Vagina (tissue), 2 donors: Measurements from ENCODE around the gene BEGAIN. TPM values are rescaled to one million over a fixed set of nuclear protein-coding genes. Genes with fewer than 3 reads are reported as not detected.

Experiments
- DNase-seq, 2 donors: peaks; one replicate each; pipeline ENCODE4 v3.0.0-alpha.2; 2017; ENCODE audit errors: extremely low spot score in 2 of 2
- H3K27ac ChIP-seq: fragments of 200-600 bp; sonication (generic); one replicate; pipeline ENCODE4 v1.5.1; 2019
- H3K27me3 ChIP-seq: fragments of 200-600 bp; sonication (generic); one replicate; pipeline ENCODE4 v1.5.1; 2019
- H3K36me3 ChIP-seq, 2 donors: fragments of 200-600 bp; sonication (generic); one replicate each; pipeline ENCODE4 v1.5.1; 2017 to 2019
- H3K4me1 ChIP-seq: fragments of 200-600 bp; sonication (generic); one replicate; pipeline ENCODE4 v1.5.1; 2019
- H3K4me3 ChIP-seq, 2 donors: fragments of 200-600 bp; sonication (generic); 1 replicate in 1 of 2; 2 replicates in 1 of 2; pipeline ENCODE4 v1.5.1; 2016 to 2019
- H3K9me3 ChIP-seq: fragments of 200-600 bp; sonication (generic); one replicate; pipeline ENCODE4 v1.5.1; 2019
- CTCF ChIP-seq, 3 experiments: fragments of 450-650 bp in 2 of 3; fragments of 200-600 bp in 1 of 3; sonication (generic) in 1 of 3; IDR thresholded peaks; one replicate each; pipeline ENCODE4 v1.5.1; 2017 to 2019; ENCODE audit warnings: antibody characterized with exemption in 3 of 3, mild to moderate bottlenecking in 2 of 3, moderate library complexity in 2 of 3
- POLR2A ChIP-seq, 2 donors: fragments of 450-650 bp; IDR thresholded peaks; one replicate each; pipeline ENCODE4 v1.6.1; 2017; ENCODE audit warnings: antibody characterized with exemption in 2 of 2, mild to moderate bottlenecking in 2 of 2, moderate library complexity in 2 of 2
- POLR2AphosphoS5 ChIP-seq, 2 donors: sonication (generic); formaldehyde crosslinking; IDR thresholded peaks; one replicate each; pipeline ENCODE4 v1.9.0; 2017; ENCODE audit warnings: antibody characterized with exemption in 2 of 2, mild to moderate bottlenecking in 2 of 2, low read depth in 1 of 2; ENCODE audit not compliant: insufficient read depth in 1 of 2
- intact Hi-C: fragments of 100-400 bp; cut with DNase I; formaldehyde crosslinking; loops from one replicate; pipeline ENCODE4 v1.15.1; 2023
- total RNA-seq: library from RNA; depleted of rRNA; stranded (reverse); fragments of >200 nt; gene quantifications from one replicate; pipeline ENCODE4 v1.2.3, GENCODE V29; 2016

The BEGAIN gene
- total RNA-seq, 1 donor from 2014 or later = 3.4 TPM

GRCh38 chr14:100578552-100578951, 8.7 kb downstream of the BEGAIN start:
- H3K27ac ChIP-seq = no peak overlapping the region
- TF ChIP-seq POLR2A (IDR thresholded peaks at IDR 0.05) (no peak), POLR2AphosphoS5 (IDR thresholded peaks at IDR 0.05; ENCODE audit: insufficient read depth in 1 of 2, low read depth in 1 of 2) (no peak), CTCF (IDR thresholded peaks at IDR 0.05) (no peak)
- no peaks in the 10 kb centered on the region for H3K4me1 ChIP-seq
- no peaks in the 10 kb centered on the region for H3K27me3 ChIP-seq
- H3K9me3 ChIP-seq = no peaks in the 10 kb centered on the region
- DNase-seq = no peak
- H3K4me3 ChIP-seq = no peak overlapping the region
- intact Hi-C loops = no loop called here
- no peaks in the 10 kb centered on the region for H3K36me3 ChIP-seq

- no peak for TF ChIP-seq POLR2AphosphoS5 (IDR thresholded peaks at IDR 0.05; ENCODE audit: insufficient read depth in 1 of 2, low read depth in 1 of 2)
- no peak for TF ChIP-seq POLR2A (IDR thresholded peaks at IDR 0.05)
- no peak for TF ChIP-seq CTCF (IDR thresholded peaks at IDR 0.05)
- Histone ChIP-seq H3K27me3 (no peaks in the 10 kb centered on the region), H3K4me3 (no peak overlapping the region), H3K9me3 (no peaks in the 10 kb centered on the region), H3K27ac (no peak overlapping the region), H3K36me3 (no peaks in the 10 kb centered on the region), H3K4me1 (no peaks in the 10 kb centered on the region)
- intact Hi-C loops = no loop called here
- no peak for DNase-seq
Observed at GRCh38 chr14:100577986-100578431, 9.2 kb downstream of the BEGAIN start.

- intact Hi-C loops = no loop called here
- Histone ChIP-seq H3K27ac (no peak overlapping the region), H3K36me3 (no peaks in the 10 kb centered on the region), H3K27me3 (no peaks in the 10 kb centered on the region), H3K9me3 (no peaks in the 10 kb centered on the region), H3K4me1 (no peaks in the 10 kb centered on the region), H3K4me3 (no peak overlapping the region)
- no peak for DNase-seq
- TF ChIP-seq POLR2AphosphoS5 (IDR thresholded peaks at IDR 0.05; ENCODE audit: insufficient read depth in 1 of 2, low read depth in 1 of 2) (no peak), CTCF (IDR thresholded peaks at IDR 0.05) (no peak), POLR2A (IDR thresholded peaks at IDR 0.05) (no peak)
Observed at GRCh38 chr14:100577321-100577985, 9.8 kb downstream of the BEGAIN start.

- no peaks in the 10 kb centered on the region for H3K36me3 ChIP-seq
- H3K27me3 ChIP-seq = no peaks in the 10 kb centered on the region
- no peak overlapping the region for H3K27ac ChIP-seq
- no peak for DNase-seq
- H3K9me3 ChIP-seq = no peaks in the 10 kb centered on the region
- H3K4me3 ChIP-seq = no peak overlapping the region
- intact Hi-C loops = no loop called here
- no peak for TF ChIP-seq POLR2AphosphoS5 (IDR thresholded peaks at IDR 0.05; ENCODE audit: insufficient read depth in 1 of 2, low read depth in 1 of 2)
- no peak for TF ChIP-seq CTCF (IDR thresholded peaks at IDR 0.05)
- no peak for TF ChIP-seq POLR2A (IDR thresholded peaks at IDR 0.05)
- no peaks in the 10 kb centered on the region for H3K4me1 ChIP-seq
Observed at GRCh38 chr14:100576091-100577085, 10.8 kb downstream of the BEGAIN start.
